ENCODE measurements around the gene ARAF.
"Not testable (repeated sequence)": the region's sequence is repeated elsewhere in the genome, so short reads cannot be mapped to it uniquely, and the experiment has no call there.

DNA sequence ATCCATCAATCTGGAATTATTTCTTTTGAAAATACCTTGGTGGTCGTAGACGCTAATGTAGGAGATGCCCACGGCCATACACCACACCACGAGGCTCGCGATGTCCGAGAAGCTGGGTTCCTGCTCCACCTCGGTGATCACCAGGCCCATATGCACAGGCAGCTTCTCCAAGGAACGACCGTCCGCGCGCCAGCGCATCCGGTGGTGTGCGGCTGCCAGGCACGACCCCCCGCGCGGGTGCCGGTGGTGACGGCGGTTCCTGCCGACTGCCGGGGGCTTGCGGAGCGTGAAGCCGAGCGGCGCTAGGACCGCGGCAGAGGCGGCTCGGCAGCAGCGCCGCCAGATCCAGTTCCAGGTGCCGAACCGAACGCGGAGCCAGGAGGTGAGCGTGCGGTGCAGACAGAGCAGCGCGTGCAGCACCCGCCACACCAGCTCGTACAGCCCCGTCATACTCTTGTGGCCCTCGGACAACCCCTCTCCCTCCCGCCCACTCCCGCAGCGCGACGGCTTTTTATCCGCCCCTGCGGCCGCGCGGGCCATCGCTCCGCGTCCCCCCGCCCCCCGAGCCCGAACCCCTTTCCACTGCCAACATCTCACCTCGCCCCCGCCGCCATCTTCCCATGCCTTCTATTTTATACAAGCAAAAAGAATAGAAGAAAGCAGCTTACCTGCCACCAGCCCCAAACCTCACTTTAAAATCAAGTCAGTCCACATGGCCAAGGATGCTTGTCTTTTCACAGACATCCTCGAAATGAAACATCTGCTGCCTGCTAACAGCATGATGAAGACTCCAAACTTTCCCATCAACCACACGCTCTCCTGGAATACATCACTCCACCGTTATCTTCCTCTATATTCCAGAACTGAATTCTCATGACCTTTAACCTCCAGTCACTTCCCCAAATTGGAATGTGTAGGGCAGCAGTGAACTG, 47.7 kb upstream of the ARAF start:
- TF ChIP-seq, protein P1, sequence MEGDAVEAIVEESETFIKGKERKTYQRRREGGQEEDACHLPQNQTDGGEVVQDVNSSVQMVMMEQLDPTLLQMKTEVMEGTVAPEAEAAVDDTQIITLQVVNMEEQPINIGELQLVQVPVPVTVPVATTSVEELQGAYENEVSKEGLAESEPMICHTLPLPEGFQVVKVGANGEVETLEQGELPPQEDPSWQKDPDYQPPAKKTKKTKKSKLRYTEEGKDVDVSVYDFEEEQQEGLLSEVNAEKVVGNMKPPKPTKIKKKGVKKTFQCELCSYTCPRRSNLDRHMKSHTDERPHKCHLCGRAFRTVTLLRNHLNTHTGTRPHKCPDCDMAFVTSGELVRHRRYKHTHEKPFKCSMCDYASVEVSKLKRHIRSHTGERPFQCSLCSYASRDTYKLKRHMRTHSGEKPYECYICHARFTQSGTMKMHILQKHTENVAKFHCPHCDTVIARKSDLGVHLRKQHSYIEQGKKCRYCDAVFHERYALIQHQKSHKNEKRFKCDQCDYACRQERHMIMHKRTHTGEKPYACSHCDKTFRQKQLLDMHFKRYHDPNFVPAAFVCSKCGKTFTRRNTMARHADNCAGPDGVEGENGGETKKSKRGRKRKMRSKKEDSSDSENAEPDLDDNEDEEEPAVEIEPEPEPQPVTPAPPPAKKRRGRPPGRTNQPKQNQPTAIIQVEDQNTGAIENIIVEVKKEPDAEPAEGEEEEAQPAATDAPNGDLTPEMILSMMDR (IDR thresholded peaks at IDR 0.05 in 8 of 11, conservative IDR thresholded peaks at IDR 0.05 in 3 of 11): not testable (repeated sequence)
- not testable (repeated sequence) for TF ChIP-seq POLR2A (IDR thresholded peaks at IDR 0.05)

Measured in spleen (tissue), 7 donors.